Loucy (cell line): ENCODE measurements around the gene SLC25A18.

Source experiments
- H2AFZ ChIP-seq: fragments of 200-600 bp; sonication (generic); 2 replicates; pipeline ENCODE4 v1.6.0; 2016; ENCODE audit warnings: antibody characterized with exemption, mild to moderate bottlenecking, low read length, moderate library complexity
- H3F3A ChIP-seq: fragments of 200-600 bp; 2 replicates; pipeline ENCODE4 v1.6.0; 2016; ENCODE audit warnings: antibody characterized with exemption, low read depth, mild to moderate bottlenecking
- H3K27me3 ChIP-seq: fragments of 200-600 bp; sonication (generic); 2 replicates; pipeline ENCODE4 v1.6.1; 2014; ENCODE audit warnings: low read length, mild to moderate bottlenecking; ENCODE audit not compliant: insufficient read depth, poor library complexity, severe bottlenecking
- H3K36me3 ChIP-seq: fragments of 200-600 bp; sonication (generic); 2 replicates; pipeline ENCODE4 v1.6.1; 2016; ENCODE audit warnings: low read length; ENCODE audit not compliant: insufficient read depth
- H3K4me1 ChIP-seq: fragments of 200-600 bp; sonication (generic); 2 replicates; pipeline ENCODE4 v1.5.1; 2014; ENCODE audit warnings: low read length, mild to moderate bottlenecking; ENCODE audit not compliant: insufficient read depth, poor library complexity, severe bottlenecking
- H3K4me2 ChIP-seq: fragments of 200-600 bp; sonication (generic); 2 replicates; pipeline ENCODE4 v1.6.0; 2014; ENCODE audit warnings: antibody characterized with exemption, low read length, low read depth, mild to moderate bottlenecking; ENCODE audit not compliant: poor library complexity, severe bottlenecking
- H3K4me3 ChIP-seq: fragments of 200-600 bp; sonication (generic); 2 replicates; pipeline ENCODE4 v1.5.1; 2014; ENCODE audit warnings: low read length, mild to moderate bottlenecking, mixed read lengths; ENCODE audit not compliant: poor library complexity, severe bottlenecking
- H3K79me2 ChIP-seq: fragments of 200-600 bp; sonication (generic); 2 replicates; pipeline ENCODE4 v1.6.1; 2014; ENCODE audit warnings: low read length; ENCODE audit not compliant: insufficient read depth
- H3K9ac ChIP-seq: fragments of 200-600 bp; sonication (generic); 2 replicates; pipeline ENCODE4 v1.6.0; 2014; ENCODE audit warnings: mild to moderate bottlenecking, low read depth, low read length, moderate library complexity; ENCODE audit not compliant: poor library complexity, severe bottlenecking
- H3K9me2 ChIP-seq: fragments of 200-600 bp; sonication (generic); replicated peaks from 2 replicates; pipeline ENCODE4 v1.6.1; 2016; ENCODE audit warnings: low read depth, low read length, mixed read lengths
- H3K9me3 ChIP-seq: fragments of 200-600 bp; sonication (generic); 2 replicates; pipeline ENCODE4 v1.6.1; 2014; ENCODE audit warnings: mild to moderate bottlenecking, antibody characterized with exemption, low read length, low read depth; ENCODE audit not compliant: insufficient read depth
- H4K20me1 ChIP-seq: fragments of 200-600 bp; sonication (generic); 2 replicates; pipeline ENCODE4 v1.6.0; 2014; ENCODE audit warnings: antibody characterized with exemption, low read length, mild to moderate bottlenecking; ENCODE audit not compliant: insufficient read depth, poor library complexity, severe bottlenecking
- EZH2phosphoT487 ChIP-seq: fragments of 200-600 bp; IDR thresholded peaks from 2 replicates; pipeline ENCODE4 v1.6.1; 2018; ENCODE audit warnings: antibody characterized with exemption, mild to moderate bottlenecking, moderate library complexity, borderline replicate concordance
- TF ChIP-seq, protein P1 (sequence below): fragments of 200-600 bp; sonication (generic); conservative IDR thresholded peaks from 2 replicates; pipeline ENCODE4 v1.5.1; 2014; ENCODE audit warnings: mild to moderate bottlenecking, antibody characterized with exemption, low read length

The SLC25A18 gene

DNA sequence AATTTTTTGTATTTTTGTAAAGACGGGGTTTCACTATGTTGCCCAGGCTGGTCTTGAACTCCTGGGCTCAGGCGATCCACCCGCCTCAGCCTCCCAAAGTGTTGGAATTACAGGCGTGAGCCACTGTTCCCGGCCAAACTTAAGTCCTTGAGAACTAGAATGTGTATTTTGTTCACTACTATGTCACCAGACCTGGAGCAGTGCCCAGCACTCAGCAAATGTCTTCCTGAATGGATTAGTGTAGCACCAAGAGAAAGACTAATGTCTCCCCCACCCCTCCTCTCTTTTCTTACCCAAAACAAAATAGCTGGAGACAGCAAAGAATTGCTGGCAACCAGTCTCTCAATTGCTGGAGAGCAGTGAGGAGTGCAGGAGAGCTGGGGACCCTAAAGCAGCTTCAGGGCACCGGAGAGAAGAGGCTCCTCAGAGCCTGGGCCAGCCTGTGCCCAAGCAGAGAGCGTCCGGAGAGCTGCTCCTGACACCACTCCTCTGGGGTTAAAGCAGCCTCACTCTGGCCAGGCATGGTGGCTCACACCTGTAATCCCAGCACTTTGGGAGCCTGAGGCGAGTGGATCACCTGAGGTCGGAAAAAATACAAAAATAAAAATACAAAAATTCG is 14.9 kb downstream of the SLC25A18 start:
- H3K4me1 ChIP-seq, result no peaks in the 10 kb centered on the region
- H2AFZ ChIP-seq, result no peak overlapping the region
- H3K79me2 ChIP-seq, result no peaks in the 10 kb centered on the region
- no peak overlapping the region for H3K4me2 ChIP-seq
- no peaks in the 10 kb centered on the region for H4K20me1 ChIP-seq
- TF ChIP-seq EZH2phosphoT487, result no peak
- TF ChIP-seq, protein P1, sequence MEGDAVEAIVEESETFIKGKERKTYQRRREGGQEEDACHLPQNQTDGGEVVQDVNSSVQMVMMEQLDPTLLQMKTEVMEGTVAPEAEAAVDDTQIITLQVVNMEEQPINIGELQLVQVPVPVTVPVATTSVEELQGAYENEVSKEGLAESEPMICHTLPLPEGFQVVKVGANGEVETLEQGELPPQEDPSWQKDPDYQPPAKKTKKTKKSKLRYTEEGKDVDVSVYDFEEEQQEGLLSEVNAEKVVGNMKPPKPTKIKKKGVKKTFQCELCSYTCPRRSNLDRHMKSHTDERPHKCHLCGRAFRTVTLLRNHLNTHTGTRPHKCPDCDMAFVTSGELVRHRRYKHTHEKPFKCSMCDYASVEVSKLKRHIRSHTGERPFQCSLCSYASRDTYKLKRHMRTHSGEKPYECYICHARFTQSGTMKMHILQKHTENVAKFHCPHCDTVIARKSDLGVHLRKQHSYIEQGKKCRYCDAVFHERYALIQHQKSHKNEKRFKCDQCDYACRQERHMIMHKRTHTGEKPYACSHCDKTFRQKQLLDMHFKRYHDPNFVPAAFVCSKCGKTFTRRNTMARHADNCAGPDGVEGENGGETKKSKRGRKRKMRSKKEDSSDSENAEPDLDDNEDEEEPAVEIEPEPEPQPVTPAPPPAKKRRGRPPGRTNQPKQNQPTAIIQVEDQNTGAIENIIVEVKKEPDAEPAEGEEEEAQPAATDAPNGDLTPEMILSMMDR, result no peak
- H3K9ac ChIP-seq, result no peak overlapping the region
- H3K9me2 ChIP-seq, result no peaks in the 10 kb centered on the region
- no peaks in the 10 kb centered on the region for H3K9me3 ChIP-seq
- no peaks in the 10 kb centered on the region for H3K27me3 ChIP-seq
- H3K4me3 ChIP-seq, result no peak overlapping the region
- H3F3A ChIP-seq, result no peaks in the 10 kb centered on the region
- no peaks in the 10 kb centered on the region for H3K36me3 ChIP-seq

DNA sequence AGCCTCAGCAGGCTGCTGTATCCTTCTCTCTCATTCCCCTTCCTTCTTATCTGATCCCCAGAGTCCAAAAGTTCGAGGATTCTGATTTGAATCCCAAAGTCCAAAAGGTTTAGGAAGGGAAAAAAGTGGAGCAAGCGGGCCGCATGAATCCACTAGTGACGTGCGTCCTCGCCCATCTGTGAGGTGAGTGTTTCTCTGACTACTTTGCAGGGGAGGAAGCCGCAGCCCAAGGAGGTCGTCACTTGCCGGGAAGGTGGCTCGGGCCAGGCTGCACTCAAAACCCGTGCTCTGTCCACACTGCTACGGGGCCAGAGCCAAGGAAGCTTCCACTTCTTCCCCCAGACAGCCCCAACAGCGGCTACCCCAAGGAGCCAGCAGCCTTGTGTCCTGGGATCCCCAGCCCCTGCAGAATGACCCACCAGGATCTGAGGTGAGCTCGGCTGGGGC is 16.3 kb downstream of the SLC25A18 start:
- H3K36me3 ChIP-seq, result no peaks in the 10 kb centered on the region
- no peaks in the 10 kb centered on the region for H3K79me2 ChIP-seq
- H4K20me1 ChIP-seq, result no peaks in the 10 kb centered on the region
- no peak for TF ChIP-seq EZH2phosphoT487
- TF ChIP-seq, protein P1, result no peak
- no peak overlapping the region for H2AFZ ChIP-seq
- no peak overlapping the region for H3K9ac ChIP-seq
- no peaks in the 10 kb centered on the region for H3K27me3 ChIP-seq
- no peaks in the 10 kb centered on the region for H3K9me3 ChIP-seq
- no peak overlapping the region for H3K4me3 ChIP-seq
- H3K4me1 ChIP-seq, result no peaks in the 10 kb centered on the region
- no peak overlapping the region for H3K4me2 ChIP-seq
- H3F3A ChIP-seq, result no peaks in the 10 kb centered on the region
- H3K9me2 ChIP-seq, result no peaks in the 10 kb centered on the region

DNA sequence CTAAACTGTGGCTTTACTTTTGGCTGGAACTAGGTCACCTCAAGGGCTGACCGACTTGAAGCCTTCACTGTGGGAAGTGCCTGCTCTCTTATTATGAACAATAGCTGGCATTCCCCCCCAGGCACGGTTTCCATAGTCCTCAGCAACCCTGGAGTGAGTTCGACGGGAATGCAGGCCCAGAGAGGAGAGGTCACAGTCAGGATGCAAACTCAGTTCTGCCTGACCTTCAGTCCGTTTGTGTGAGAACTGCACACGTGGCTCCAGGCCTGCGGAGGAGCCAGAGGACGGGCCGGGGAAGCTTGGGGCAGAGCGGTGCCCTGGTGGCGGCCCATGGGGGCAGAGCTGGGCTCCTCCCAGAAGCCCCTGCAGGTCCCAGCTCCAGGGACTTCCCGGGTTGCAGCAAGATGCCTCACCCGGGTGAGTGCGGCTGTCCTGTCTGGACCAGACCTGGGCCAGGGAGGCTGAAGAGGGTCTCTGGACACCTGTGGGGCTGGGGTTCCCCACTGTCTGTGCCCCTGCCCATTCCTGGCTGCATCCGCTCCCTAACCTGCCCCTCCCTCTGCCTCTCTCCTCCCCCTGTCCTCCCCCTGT is 17.2 kb downstream of the SLC25A18 start:
- Histone ChIP-seq H4K20me1 (no peaks in the 10 kb centered on the region), H3K79me2 (no peaks in the 10 kb centered on the region), H3K4me3 (no peak overlapping the region), H3F3A (no peaks in the 10 kb centered on the region), H2AFZ (no peak overlapping the region), H3K4me2 (no peak overlapping the region), H3K9me3 (no peaks in the 10 kb centered on the region), H3K9ac (no peak overlapping the region), H3K4me1 (no peaks in the 10 kb centered on the region), H3K27me3 (no peaks in the 10 kb centered on the region), H3K9me2 (no peaks in the 10 kb centered on the region), H3K36me3 (no peaks in the 10 kb centered on the region)
- TF ChIP-seq, protein P1, result no peak
- no peak for TF ChIP-seq EZH2phosphoT487
